Panc1 (cell line): ENCODE measurements around the gene MACC1. TPM values are rescaled to one million over a fixed set of nuclear protein-coding genes. Genes with fewer than 3 reads are reported as not detected.

Source experiments
- ATAC-seq: fragments of 200-7000 bp; cut with Tn5 transposase; 2 replicates; pipeline ENCODE4 v1.9.1; 2020; ENCODE audit warnings: mild to moderate bottlenecking, moderate library complexity
- BruUV-seq: library from RNA; stranded (reverse); fragments of 400-500 nt; replicated peaks from 2 replicates; lab custom pipeline; 2021; lab: Mats Ljungman, UMichigan
- CTCF ChIA-PET: fragments of 300-600 bp; sonication (Branson Sonifier 250); formaldehyde crosslinking; loops from one replicate; lab custom pipeline; 2022; ENCODE audit warnings: antibody characterized with exemption; lab: Charles Lee
- POLR2A ChIA-PET: fragments of 300-600 bp; sonication (Branson Sonifier 250); formaldehyde crosslinking; loops from one replicate; lab custom pipeline; 2022; ENCODE audit warnings: antibody characterized with exemption; lab: Charles Lee
- DNase-seq: peaks from one replicate; pipeline ENCODE4 v3.0.0-alpha.2; 2010; ENCODE audit warnings: low read depth, low spot score
- H3K27ac ChIP-seq: 2 replicates; pipeline ENCODE4 v1.5.1; 2011; ENCODE audit warnings: mild to moderate bottlenecking, low read length, inconsistent platforms
- H3K27me3 ChIP-seq: fragments of 200-500 bp; sonication (Bioruptor generic); 2 replicates; pipeline ENCODE4 v1.6.0; 2014; ENCODE audit warnings: low read length, inconsistent platforms; ENCODE audit not compliant: control insufficient read depth, insufficient read depth
- H3K36me3 ChIP-seq: fragments of 200-500 bp; sonication (Bioruptor generic); 2 replicates; pipeline ENCODE4 v1.5.1; 2014; ENCODE audit warnings: inconsistent platforms, mild to moderate bottlenecking, low read length, moderate library complexity; ENCODE audit not compliant: control insufficient read depth, insufficient read depth
- H3K4me1 ChIP-seq: 2 replicates; pipeline ENCODE4 v1.5.1; 2011; ENCODE audit warnings: inconsistent platforms, mild to moderate bottlenecking, low read length, moderate library complexity; ENCODE audit not compliant: control insufficient read depth, insufficient read depth
- H3K4me3 ChIP-seq, 2 experiments: 2 replicates each; pipeline ENCODE4 v1.5.1; 2011 to 2012; ENCODE audit warnings: low read depth in 2 of 2, low read length in 2 of 2, mild to moderate bottlenecking in 2 of 2, inconsistent platforms in 1 of 2, moderate library complexity in 1 of 2
- H3K9me3 ChIP-seq: fragments of 200-500 bp; sonication (Bioruptor generic); 2 replicates; pipeline ENCODE4 v1.5.1; 2014; ENCODE audit warnings: low read depth, mild to moderate bottlenecking, inconsistent platforms, low read length, moderate library complexity; ENCODE audit not compliant: control insufficient read depth, insufficient read depth
- POLR2AphosphoS5 ChIP-seq: IDR thresholded peaks from 2 replicates; pipeline ENCODE4 v1.6.1; 2012; ENCODE audit warnings: mild to moderate bottlenecking, low read depth, low read length, moderate library complexity
- SIN3A ChIP-seq: IDR thresholded peaks from 2 replicates; pipeline ENCODE4 v1.6.1; 2012; ENCODE audit warnings: low read depth, mild to moderate bottlenecking, low read length, moderate library complexity, borderline replicate concordance; ENCODE audit not compliant: insufficient read depth
- TCF7L2 ChIP-seq: IDR thresholded peaks from 2 replicates; pipeline ENCODE4 v1.6.1; 2011; ENCODE audit warnings: mild to moderate bottlenecking, low read depth, low read length, inconsistent platforms
- in situ Hi-C: cut with HindIII; loops from 2 replicates; pipeline ENCODE4 v1.10.0; 2016; ENCODE audit warnings: low sequenced_read_pairs, low pct_unique_long_range_greater_than_20kb
- intact Hi-C: fragments of 100-400 bp; cut with micrococcal nuclease; formaldehyde crosslinking; loops from one replicate; pipeline ENCODE4 v1.10.0; 2022; ENCODE audit not compliant: unreplicated experiment
- total RNA-seq: library from RNA; stranded (reverse); gene quantifications from one replicate; pipeline ENCODE4 v1.2.1, GENCODE V29; 2021; ENCODE audit not compliant: unreplicated experiment
- TF ChIP-seq, protein P1 (sequence below): fragments of 450-650 bp; IDR thresholded peaks from 2 replicates; pipeline ENCODE4 v1.5.1; 2017; ENCODE audit warnings: mild to moderate bottlenecking
- TF ChIP-seq, protein P2 (sequence below), 2 experiments: IDR thresholded peaks; 2 replicates each; pipeline ENCODE4 v1.6.1; 2011 to 2012; ENCODE audit warnings: low read depth in 2 of 2, control low read depth in 1 of 2, low read length in 1 of 2, mild to moderate bottlenecking in 1 of 2, moderate library complexity in 1 of 2; ENCODE audit not compliant: insufficient read depth in 1 of 2

Gene MACC1
- total RNA-seq, 1 experiment from 2014 or later, result 0.08 TPM

DNA sequence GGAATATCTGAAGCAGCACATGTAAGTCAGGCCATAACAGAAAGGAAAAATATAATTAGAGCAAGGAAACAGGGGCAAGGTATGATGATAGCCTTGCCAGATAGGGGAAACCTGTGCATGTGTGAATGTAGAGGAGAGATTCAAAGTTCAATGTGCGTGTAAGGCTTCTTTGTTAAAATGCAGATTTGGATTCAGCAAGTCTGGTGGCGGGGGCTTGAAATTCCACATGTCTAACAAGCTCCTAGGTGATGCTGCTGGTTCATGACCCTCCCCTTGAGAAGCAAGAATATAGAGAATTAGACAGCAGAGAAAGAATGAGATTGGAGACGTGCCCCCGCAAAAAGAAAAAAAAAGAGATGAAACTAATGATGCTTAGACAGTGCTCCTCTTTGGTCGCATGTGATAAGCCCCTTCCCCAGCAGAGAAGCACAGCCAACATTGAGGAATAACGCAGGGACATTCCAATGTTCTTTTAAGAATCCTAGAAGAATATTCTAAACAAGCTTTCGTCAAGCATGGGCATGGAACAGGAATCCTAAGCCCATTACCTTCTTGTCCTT lies 21.1 kb upstream of the MACC1 start:
- DNase-seq (no peak), ATAC-seq (no peak)
- Histone ChIP-seq H3K4me1 (no peaks in the 10 kb centered on the region), H3K9me3 (no peaks in the 10 kb centered on the region), H3K36me3 (no peaks in the 10 kb centered on the region), H3K4me3 (no peak overlapping the region), H3K27me3 (no peaks in the 10 kb centered on the region), H3K27ac (no peak overlapping the region)
- POLR2A ChIA-PET, result no interaction called here
- TF ChIP-seq SIN3A (no peak), POLR2AphosphoS5 (no peak), TCF7L2 (no peak)
- TF ChIP-seq, protein P1, sequence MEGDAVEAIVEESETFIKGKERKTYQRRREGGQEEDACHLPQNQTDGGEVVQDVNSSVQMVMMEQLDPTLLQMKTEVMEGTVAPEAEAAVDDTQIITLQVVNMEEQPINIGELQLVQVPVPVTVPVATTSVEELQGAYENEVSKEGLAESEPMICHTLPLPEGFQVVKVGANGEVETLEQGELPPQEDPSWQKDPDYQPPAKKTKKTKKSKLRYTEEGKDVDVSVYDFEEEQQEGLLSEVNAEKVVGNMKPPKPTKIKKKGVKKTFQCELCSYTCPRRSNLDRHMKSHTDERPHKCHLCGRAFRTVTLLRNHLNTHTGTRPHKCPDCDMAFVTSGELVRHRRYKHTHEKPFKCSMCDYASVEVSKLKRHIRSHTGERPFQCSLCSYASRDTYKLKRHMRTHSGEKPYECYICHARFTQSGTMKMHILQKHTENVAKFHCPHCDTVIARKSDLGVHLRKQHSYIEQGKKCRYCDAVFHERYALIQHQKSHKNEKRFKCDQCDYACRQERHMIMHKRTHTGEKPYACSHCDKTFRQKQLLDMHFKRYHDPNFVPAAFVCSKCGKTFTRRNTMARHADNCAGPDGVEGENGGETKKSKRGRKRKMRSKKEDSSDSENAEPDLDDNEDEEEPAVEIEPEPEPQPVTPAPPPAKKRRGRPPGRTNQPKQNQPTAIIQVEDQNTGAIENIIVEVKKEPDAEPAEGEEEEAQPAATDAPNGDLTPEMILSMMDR, result no peak
- TF ChIP-seq, protein P2, sequence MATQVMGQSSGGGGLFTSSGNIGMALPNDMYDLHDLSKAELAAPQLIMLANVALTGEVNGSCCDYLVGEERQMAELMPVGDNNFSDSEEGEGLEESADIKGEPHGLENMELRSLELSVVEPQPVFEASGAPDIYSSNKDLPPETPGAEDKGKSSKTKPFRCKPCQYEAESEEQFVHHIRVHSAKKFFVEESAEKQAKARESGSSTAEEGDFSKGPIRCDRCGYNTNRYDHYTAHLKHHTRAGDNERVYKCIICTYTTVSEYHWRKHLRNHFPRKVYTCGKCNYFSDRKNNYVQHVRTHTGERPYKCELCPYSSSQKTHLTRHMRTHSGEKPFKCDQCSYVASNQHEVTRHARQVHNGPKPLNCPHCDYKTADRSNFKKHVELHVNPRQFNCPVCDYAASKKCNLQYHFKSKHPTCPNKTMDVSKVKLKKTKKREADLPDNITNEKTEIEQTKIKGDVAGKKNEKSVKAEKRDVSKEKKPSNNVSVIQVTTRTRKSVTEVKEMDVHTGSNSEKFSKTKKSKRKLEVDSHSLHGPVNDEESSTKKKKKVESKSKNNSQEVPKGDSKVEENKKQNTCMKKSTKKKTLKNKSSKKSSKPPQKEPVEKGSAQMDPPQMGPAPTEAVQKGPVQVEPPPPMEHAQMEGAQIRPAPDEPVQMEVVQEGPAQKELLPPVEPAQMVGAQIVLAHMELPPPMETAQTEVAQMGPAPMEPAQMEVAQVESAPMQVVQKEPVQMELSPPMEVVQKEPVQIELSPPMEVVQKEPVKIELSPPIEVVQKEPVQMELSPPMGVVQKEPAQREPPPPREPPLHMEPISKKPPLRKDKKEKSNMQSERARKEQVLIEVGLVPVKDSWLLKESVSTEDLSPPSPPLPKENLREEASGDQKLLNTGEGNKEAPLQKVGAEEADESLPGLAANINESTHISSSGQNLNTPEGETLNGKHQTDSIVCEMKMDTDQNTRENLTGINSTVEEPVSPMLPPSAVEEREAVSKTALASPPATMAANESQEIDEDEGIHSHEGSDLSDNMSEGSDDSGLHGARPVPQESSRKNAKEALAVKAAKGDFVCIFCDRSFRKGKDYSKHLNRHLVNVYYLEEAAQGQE (IDR thresholded peaks at IDR 0.05; ENCODE audit: insufficient read depth in 1 of 2, low read depth in 2 of 2, low read length in 1 of 2), result no peak
- in situ Hi-C loops, result no loop called here
- intact Hi-C loops, result no loop called here
- CTCF ChIA-PET, result no interaction called here
- no TSS peak for BruUV-seq

DNA sequence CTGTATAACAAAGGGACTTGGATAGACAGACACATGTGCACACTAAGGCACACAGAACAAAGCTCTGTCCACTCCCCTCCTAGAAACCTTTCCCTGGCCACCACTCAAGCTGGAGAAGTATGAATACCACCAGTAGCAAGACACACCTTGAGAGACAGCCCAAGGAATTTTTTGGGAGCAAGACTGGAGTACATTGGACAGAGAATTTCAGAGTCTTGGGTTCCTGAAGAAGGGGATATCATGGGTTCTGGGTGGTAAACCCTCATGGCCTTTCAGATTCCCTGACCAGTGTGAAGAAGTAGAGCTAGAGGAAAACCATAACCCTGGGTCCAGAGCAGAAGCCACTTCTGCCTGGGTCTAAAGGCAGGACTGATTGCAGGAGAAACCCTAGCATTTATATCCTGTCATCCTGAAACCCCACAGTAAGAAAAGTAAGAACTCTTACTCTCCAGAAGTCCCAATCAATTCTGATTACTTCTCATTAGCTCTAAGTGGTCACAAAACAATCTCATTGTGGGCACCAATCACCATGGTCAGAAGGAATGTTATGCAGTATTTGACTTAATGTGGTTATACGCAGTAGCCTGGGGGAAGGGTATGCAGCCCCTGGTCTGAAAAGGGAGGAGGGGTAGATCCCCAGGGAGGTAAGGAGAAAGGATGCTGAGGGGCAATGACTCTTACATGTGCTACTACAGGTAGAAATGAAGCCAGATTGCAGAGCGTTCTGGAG lies 20.4 kb upstream of the MACC1 start:
- POLR2A ChIA-PET, result no interaction called here
- intact Hi-C loops, result no loop called here
- in situ Hi-C loops, result no loop called here
- Histone ChIP-seq H3K27ac (no peak overlapping the region), H3K9me3 (no peaks in the 10 kb centered on the region), H3K36me3 (no peaks in the 10 kb centered on the region), H3K4me3 (no peak overlapping the region), H3K27me3 (no peaks in the 10 kb centered on the region), H3K4me1 (no peaks in the 10 kb centered on the region)
- CTCF ChIA-PET, result no interaction called here
- BruUV-seq, result no TSS peak
- TF ChIP-seq SIN3A, result no peak
- TF ChIP-seq, protein P2 (IDR thresholded peaks at IDR 0.05; ENCODE audit: insufficient read depth in 1 of 2, low read depth in 2 of 2, low read length in 1 of 2), result no peak
- TF ChIP-seq POLR2AphosphoS5, result no peak
- TF ChIP-seq, protein P1, result no peak
- no peak for TF ChIP-seq TCF7L2
- ATAC-seq (no peak), DNase-seq (no peak)
